Neural cell (in vitro differentiated cells): ENCODE data around the gene TBC1D9B.

Source experiments
- TAF1 ChIP-seq: IDR thresholded peaks from 2 replicates; pipeline ENCODE4 v1.6.1; 2012; ENCODE audit warnings: low read depth
- TF ChIP-seq, protein P1 (sequence below): fragments of 450-650 bp; IDR thresholded peaks from 2 replicates; pipeline ENCODE4 v1.5.1; 2014; ENCODE audit warnings: antibody characterized with exemption, mild to moderate bottlenecking, moderate library complexity; ENCODE audit not compliant: poor library complexity, severe bottlenecking

DNA sequence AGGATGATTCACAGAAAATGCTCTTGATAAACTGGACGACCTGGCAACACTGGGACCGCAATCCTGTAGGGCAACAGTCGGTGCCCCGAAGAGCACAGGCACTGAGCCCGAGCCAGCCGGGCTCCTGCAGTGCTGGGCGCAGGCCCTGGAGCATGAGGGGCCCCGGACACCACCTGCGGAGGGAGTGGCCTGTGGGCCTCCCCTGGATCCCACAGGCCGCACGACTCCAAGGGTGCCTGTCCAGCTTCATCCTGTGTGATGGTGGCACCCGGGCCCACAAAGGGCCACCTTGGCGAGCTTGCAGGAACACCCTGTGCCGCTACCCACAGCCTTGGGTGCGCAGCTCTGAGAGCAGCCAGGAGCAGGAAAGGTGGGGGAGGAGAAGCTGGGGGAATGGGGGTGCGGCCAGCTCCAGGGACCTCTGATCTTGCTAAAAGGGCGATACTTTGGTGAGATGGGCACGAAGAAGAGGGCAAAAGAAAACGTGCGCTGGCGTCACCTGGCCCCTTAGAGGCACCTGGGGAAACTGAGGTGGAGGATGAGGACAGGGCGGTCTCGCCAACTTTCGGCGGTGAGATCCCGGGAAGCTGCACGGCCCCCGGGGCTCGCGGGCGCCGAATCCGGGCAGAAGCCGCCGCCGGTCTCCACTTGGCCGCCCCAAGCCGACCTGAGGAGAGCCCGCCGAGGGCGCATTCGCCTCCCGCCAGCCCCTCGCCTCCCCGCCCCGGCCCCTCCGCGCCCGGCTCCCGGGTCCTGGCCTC lies 722 bp downstream of the TBC1D9B start:
- TF ChIP-seq TAF1 = no peak
- TF ChIP-seq, protein P1, sequence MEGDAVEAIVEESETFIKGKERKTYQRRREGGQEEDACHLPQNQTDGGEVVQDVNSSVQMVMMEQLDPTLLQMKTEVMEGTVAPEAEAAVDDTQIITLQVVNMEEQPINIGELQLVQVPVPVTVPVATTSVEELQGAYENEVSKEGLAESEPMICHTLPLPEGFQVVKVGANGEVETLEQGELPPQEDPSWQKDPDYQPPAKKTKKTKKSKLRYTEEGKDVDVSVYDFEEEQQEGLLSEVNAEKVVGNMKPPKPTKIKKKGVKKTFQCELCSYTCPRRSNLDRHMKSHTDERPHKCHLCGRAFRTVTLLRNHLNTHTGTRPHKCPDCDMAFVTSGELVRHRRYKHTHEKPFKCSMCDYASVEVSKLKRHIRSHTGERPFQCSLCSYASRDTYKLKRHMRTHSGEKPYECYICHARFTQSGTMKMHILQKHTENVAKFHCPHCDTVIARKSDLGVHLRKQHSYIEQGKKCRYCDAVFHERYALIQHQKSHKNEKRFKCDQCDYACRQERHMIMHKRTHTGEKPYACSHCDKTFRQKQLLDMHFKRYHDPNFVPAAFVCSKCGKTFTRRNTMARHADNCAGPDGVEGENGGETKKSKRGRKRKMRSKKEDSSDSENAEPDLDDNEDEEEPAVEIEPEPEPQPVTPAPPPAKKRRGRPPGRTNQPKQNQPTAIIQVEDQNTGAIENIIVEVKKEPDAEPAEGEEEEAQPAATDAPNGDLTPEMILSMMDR = no peak
